Neural cell (in vitro differentiated cells): Measurements from ENCODE around the gene USP34.

ENCODE experiments used
- EP300 ChIP-seq: fragments of 450-650 bp; conservative IDR thresholded peaks from 2 replicates; pipeline ENCODE4 v1.6.1; 2014; ENCODE audit warnings: antibody characterized with exemption, mild to moderate bottlenecking, moderate library complexity; ENCODE audit not compliant: poor library complexity, severe bottlenecking
- EZH2 ChIP-seq: fragments of 200-600, 300-800 bp; shearing (Covaris generic), sonication (generic); IDR thresholded peaks from 2 replicates; pipeline ENCODE4 v1.6.1; 2014; ENCODE audit warnings: antibody characterized with exemption, low read length, borderline replicate concordance, mild to moderate bottlenecking; ENCODE audit not compliant: insufficient read depth, poor library complexity, severe bottlenecking
- POLR2AphosphoS5 ChIP-seq: IDR thresholded peaks from 2 replicates; pipeline ENCODE4 v1.6.1; 2012
- RAD21 ChIP-seq: fragments of 450-650 bp; conservative IDR thresholded peaks from 2 replicates; pipeline ENCODE4 v1.6.1; 2014; ENCODE audit warnings: antibody characterized with exemption, mild to moderate bottlenecking, moderate library complexity
- SMC3 ChIP-seq: fragments of 450-650 bp; conservative IDR thresholded peaks from 2 replicates; pipeline ENCODE4 v1.6.1; 2014; ENCODE audit warnings: antibody characterized with exemption, mild to moderate bottlenecking, moderate library complexity; ENCODE audit not compliant: poor library complexity
- TAF1 ChIP-seq: IDR thresholded peaks from 2 replicates; pipeline ENCODE4 v1.6.1; 2012; ENCODE audit warnings: low read depth
- TF ChIP-seq, protein P1 (sequence below): fragments of 450-650 bp; IDR thresholded peaks from 2 replicates; pipeline ENCODE4 v1.5.1; 2014; ENCODE audit warnings: antibody characterized with exemption, mild to moderate bottlenecking, moderate library complexity; ENCODE audit not compliant: poor library complexity, severe bottlenecking
- TF ChIP-seq, protein P2 (sequence below): IDR thresholded peaks from 2 replicates; pipeline ENCODE4 v1.6.1; 2012; ENCODE audit warnings: borderline replicate concordance

DNA sequence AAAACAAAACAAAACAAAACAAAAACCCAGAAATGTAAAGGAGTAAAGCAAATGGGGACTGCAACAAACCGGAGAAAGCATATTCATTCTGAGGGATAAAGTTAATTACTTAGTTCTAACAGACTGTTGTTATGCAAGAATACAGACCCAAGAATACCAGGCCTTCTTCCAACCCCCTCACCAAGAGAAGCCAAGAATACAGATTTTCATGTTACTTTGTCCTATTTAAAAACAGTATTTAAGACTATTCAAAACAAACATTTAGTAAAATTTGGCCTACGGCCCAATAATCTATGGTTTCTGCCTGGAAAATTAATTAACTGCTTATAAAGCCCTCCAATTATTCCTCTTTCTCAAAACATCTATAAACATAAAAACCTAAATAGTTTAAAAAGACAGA lies 91.4 kb downstream of the USP34 start:
- TF ChIP-seq, protein P1, sequence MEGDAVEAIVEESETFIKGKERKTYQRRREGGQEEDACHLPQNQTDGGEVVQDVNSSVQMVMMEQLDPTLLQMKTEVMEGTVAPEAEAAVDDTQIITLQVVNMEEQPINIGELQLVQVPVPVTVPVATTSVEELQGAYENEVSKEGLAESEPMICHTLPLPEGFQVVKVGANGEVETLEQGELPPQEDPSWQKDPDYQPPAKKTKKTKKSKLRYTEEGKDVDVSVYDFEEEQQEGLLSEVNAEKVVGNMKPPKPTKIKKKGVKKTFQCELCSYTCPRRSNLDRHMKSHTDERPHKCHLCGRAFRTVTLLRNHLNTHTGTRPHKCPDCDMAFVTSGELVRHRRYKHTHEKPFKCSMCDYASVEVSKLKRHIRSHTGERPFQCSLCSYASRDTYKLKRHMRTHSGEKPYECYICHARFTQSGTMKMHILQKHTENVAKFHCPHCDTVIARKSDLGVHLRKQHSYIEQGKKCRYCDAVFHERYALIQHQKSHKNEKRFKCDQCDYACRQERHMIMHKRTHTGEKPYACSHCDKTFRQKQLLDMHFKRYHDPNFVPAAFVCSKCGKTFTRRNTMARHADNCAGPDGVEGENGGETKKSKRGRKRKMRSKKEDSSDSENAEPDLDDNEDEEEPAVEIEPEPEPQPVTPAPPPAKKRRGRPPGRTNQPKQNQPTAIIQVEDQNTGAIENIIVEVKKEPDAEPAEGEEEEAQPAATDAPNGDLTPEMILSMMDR: no peak
- TF ChIP-seq EZH2 (no peak), POLR2AphosphoS5 (no peak), EP300 (no peak), TAF1 (no peak), SMC3 (no peak), RAD21 (no peak)
- TF ChIP-seq, protein P2, sequence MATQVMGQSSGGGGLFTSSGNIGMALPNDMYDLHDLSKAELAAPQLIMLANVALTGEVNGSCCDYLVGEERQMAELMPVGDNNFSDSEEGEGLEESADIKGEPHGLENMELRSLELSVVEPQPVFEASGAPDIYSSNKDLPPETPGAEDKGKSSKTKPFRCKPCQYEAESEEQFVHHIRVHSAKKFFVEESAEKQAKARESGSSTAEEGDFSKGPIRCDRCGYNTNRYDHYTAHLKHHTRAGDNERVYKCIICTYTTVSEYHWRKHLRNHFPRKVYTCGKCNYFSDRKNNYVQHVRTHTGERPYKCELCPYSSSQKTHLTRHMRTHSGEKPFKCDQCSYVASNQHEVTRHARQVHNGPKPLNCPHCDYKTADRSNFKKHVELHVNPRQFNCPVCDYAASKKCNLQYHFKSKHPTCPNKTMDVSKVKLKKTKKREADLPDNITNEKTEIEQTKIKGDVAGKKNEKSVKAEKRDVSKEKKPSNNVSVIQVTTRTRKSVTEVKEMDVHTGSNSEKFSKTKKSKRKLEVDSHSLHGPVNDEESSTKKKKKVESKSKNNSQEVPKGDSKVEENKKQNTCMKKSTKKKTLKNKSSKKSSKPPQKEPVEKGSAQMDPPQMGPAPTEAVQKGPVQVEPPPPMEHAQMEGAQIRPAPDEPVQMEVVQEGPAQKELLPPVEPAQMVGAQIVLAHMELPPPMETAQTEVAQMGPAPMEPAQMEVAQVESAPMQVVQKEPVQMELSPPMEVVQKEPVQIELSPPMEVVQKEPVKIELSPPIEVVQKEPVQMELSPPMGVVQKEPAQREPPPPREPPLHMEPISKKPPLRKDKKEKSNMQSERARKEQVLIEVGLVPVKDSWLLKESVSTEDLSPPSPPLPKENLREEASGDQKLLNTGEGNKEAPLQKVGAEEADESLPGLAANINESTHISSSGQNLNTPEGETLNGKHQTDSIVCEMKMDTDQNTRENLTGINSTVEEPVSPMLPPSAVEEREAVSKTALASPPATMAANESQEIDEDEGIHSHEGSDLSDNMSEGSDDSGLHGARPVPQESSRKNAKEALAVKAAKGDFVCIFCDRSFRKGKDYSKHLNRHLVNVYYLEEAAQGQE: no peak
